H1 (cell line): ENCODE data around the gene NBAS. TPM values are rescaled to one million over a fixed set of nuclear protein-coding genes. Genes with fewer than 3 reads are reported as not detected.

ENCODE experiments used
- CTCF ChIA-PET: fragments of 300-600 bp; sonication (Branson Sonifier 250); formaldehyde crosslinking; loops from one replicate; lab custom pipeline; 2021; ENCODE audit not compliant: partially characterized antibody; lab: Charles Lee
- POLR2A ChIA-PET: fragments of 300-600 bp; sonication (Branson Sonifier 250); formaldehyde crosslinking; loops from one replicate; lab custom pipeline; 2021; ENCODE audit warnings: inconsistent platforms; ENCODE audit not compliant: partially characterized antibody; lab: Charles Lee
- DNase-seq, 2 experiments: peaks; one replicate each; pipeline versions ENCODE4 v3.0.0 to v3.0.0-alpha.2; 2010 to 2022; ENCODE audit warnings: low spot score in 2 of 2, low read depth in 1 of 2, mixed read lengths in 1 of 2
- FAIRE-seq: peaks from 2 replicates; lab custom pipeline; 2011; peaks lifted over from hg19 to GRCh38; lab: Jason Lieb, UNC
- H2AFZ ChIP-seq: 2 replicates; pipeline ENCODE4 v1.8.1; 2012; ENCODE audit warnings: low read length, inconsistent platforms
- H2AK5ac ChIP-seq: 2 replicates; pipeline ENCODE4 v1.6.1; 2013; ENCODE audit warnings: low read depth, low read length
- H2BK120ac ChIP-seq: replicated peaks from 2 replicates; pipeline ENCODE3; 2013; ENCODE audit warnings: low read depth, low read length, inconsistent platforms
- H2BK12ac ChIP-seq: 2 replicates; pipeline ENCODE4 v1.6.1; 2013; ENCODE audit warnings: low read depth, low read length
- H2BK15ac ChIP-seq: 2 replicates; pipeline ENCODE4 v1.6.1; 2013; ENCODE audit warnings: low read length
- H2BK20ac ChIP-seq: 2 replicates; pipeline ENCODE4 v1.6.1; 2013; ENCODE audit warnings: low read length
- H2BK5ac ChIP-seq: 2 replicates; pipeline ENCODE4 v1.6.1; 2013; ENCODE audit warnings: low read depth, low read length
- H3K14ac ChIP-seq: 2 replicates; pipeline ENCODE4 v1.6.1; 2013; ENCODE audit warnings: inconsistent platforms; ENCODE audit not compliant: insufficient read length
- H3K18ac ChIP-seq: 2 replicates; pipeline ENCODE4 v1.6.1; 2013; ENCODE audit warnings: low read length; ENCODE audit errors: extremely low read depth
- H3K23ac ChIP-seq: 2 replicates; pipeline ENCODE4 v1.6.1; 2013; ENCODE audit warnings: inconsistent platforms; ENCODE audit not compliant: insufficient read length
- H3K23me2 ChIP-seq: 2 replicates; pipeline ENCODE4 v1.6.1; 2013; ENCODE audit warnings: low read depth, low read length
- H3K27ac ChIP-seq: 2 replicates; pipeline ENCODE4 v1.6.1; 2011; ENCODE audit warnings: low read depth, low read length, inconsistent platforms
- H3K27me3 ChIP-seq, 4 experiments: replicated peaks in 1 of 4; 1 replicate in 1 of 4; 2 replicates in 3 of 4; pipeline versions ENCODE4 v1.6.1 to v1.8.1; 2011 to 2013; ENCODE audit warnings: low read length in 3 of 4, mild to moderate bottlenecking in 3 of 4, inconsistent platforms in 2 of 4, mixed read lengths in 2 of 4, moderate library complexity in 1 of 4; ENCODE audit not compliant: control insufficient read depth in 3 of 4, insufficient read depth in 3 of 4; ENCODE audit errors: extremely low read depth in 1 of 4
- H3K36me3 ChIP-seq, 4 experiments: 2 replicates each; pipeline versions ENCODE4 v1.6.1 to v1.8.1; 2011 to 2013; ENCODE audit warnings: mild to moderate bottlenecking in 4 of 4, low read length in 3 of 4, moderate library complexity in 2 of 4, control low read depth in 1 of 4, inconsistent platforms in 1 of 4; ENCODE audit not compliant: insufficient read depth in 4 of 4, control insufficient read depth in 2 of 4
- H3K4ac ChIP-seq: replicated peaks from 2 replicates; pipeline ENCODE3; 2013; ENCODE audit warnings: low read length, low read depth, mixed read lengths, inconsistent platforms; ENCODE audit not compliant: insufficient read length
- H3K4me1 ChIP-seq, 4 experiments: replicated peaks in 1 of 4; 1 replicate in 1 of 4; 2 replicates in 3 of 4; pipeline versions ENCODE4 v1.6.1 to v1.8.1; 2011 to 2013; ENCODE audit warnings: low read length in 3 of 4, inconsistent platforms in 2 of 4, mixed read lengths in 1 of 4; ENCODE audit not compliant: insufficient read depth in 4 of 4, control insufficient read depth in 3 of 4
- H3K4me2 ChIP-seq, 2 experiments: 2 replicates each; pipeline versions ENCODE4 v1.6.1 to v1.8.1; 2011 to 2013; ENCODE audit warnings: low read depth in 2 of 2, low read length in 2 of 2, control low read depth in 1 of 2, inconsistent platforms in 1 of 2, mild to moderate bottlenecking in 1 of 2; ENCODE audit not compliant: insufficient read depth in 1 of 2
- H3K4me3 ChIP-seq, 4 experiments: fragments of 200-600, 300-600 bp in 1 of 4; sonication (generic), shearing (Covaris generic), sonication (Bioruptor Twin) in 1 of 4; 2 replicates each; pipeline versions ENCODE4 v1.5.1 to v1.8.1; 2011 to 2016; ENCODE audit warnings: low read length in 4 of 4, low read depth in 3 of 4, control low read depth in 2 of 4, inconsistent platforms in 2 of 4, mild to moderate bottlenecking in 2 of 4, mixed read lengths in 1 of 4, moderate library complexity in 1 of 4; ENCODE audit not compliant: insufficient read depth in 2 of 4; ENCODE audit errors: extremely low read depth in 1 of 4
- H3K56ac ChIP-seq: replicated peaks from 2 replicates; pipeline ENCODE3; 2013; ENCODE audit warnings: low read depth, mild to moderate bottlenecking, mixed read lengths, low read length, inconsistent platforms; ENCODE audit not compliant: insufficient read length
- H3K79me1 ChIP-seq: 2 replicates; pipeline ENCODE4 v1.6.1; 2013; ENCODE audit warnings: low read depth, low read length, control low read depth
- H3K79me2 ChIP-seq, 2 experiments: 2 replicates each; pipeline versions ENCODE4 v1.6.1 to v1.8.1; 2012 to 2013; ENCODE audit warnings: low read length in 2 of 2, mild to moderate bottlenecking in 2 of 2, inconsistent platforms in 1 of 2; ENCODE audit not compliant: insufficient read depth in 2 of 2, control insufficient read depth in 1 of 2
- H3K9ac ChIP-seq, 4 experiments: replicated peaks in 1 of 4; 1 replicate in 1 of 4; 2 replicates in 3 of 4; pipeline versions ENCODE4 v1.6.1 to v1.8.1; 2011 to 2013; ENCODE audit warnings: low read depth in 3 of 4, low read length in 3 of 4, control low read depth in 2 of 4, mild to moderate bottlenecking in 2 of 4, moderate library complexity in 2 of 4, inconsistent platforms in 1 of 4; ENCODE audit errors: extremely low read depth in 1 of 4
- H3K9me3 ChIP-seq, 2 experiments: 2 replicates each; pipeline versions ENCODE4 v1.6.1 to v1.8.1; 2012 to 2013; ENCODE audit warnings: mild to moderate bottlenecking in 2 of 2, moderate library complexity in 2 of 2, control low read depth in 1 of 2, inconsistent platforms in 1 of 2, low read depth in 1 of 2, low read length in 1 of 2, mixed read lengths in 1 of 2; ENCODE audit not compliant: insufficient read depth in 2 of 2
- H4K20me1 ChIP-seq, 2 experiments: replicated peaks in 1 of 2; 2 replicates each; pipeline versions ENCODE3 to v1.8.1; 2011 to 2013; ENCODE audit warnings: inconsistent platforms in 2 of 2, low read length in 2 of 2, mild to moderate bottlenecking in 1 of 2; ENCODE audit not compliant: insufficient read depth in 2 of 2, control insufficient read depth in 1 of 2
- H4K5ac ChIP-seq: 2 replicates; pipeline ENCODE4 v1.6.1; 2013; ENCODE audit warnings: low read length, low read depth, mixed read lengths, inconsistent platforms; ENCODE audit not compliant: insufficient read length
- H4K8ac ChIP-seq: 2 replicates; pipeline ENCODE4 v1.8.0; 2013; ENCODE audit warnings: mild to moderate bottlenecking, moderate library complexity, low read length, inconsistent platforms; ENCODE audit not compliant: insufficient read depth; ENCODE audit errors: extremely low read depth
- H4K91ac ChIP-seq: replicated peaks from 2 replicates; pipeline ENCODE3; 2013; ENCODE audit warnings: low read length, mixed read lengths, inconsistent platforms; ENCODE audit not compliant: insufficient read length
- CREB1 ChIP-seq: IDR thresholded peaks from 2 replicates; pipeline ENCODE4 v1.6.1; 2012; ENCODE audit warnings: inconsistent platforms
- TCF12 ChIP-seq: IDR thresholded peaks from 2 replicates; pipeline ENCODE4 v1.6.1; 2011; ENCODE audit warnings: low read depth, mild to moderate bottlenecking, low read length
- WGBS, 2 experiments: shearing (Covaris generic) in 1 of 2; methylation state at CpG; one replicate each; pipeline versions ENCODE4 v1.1.6 to v1.1.7; 2013 to 2015; ENCODE audit warnings: low lambda C conversion rate in 2 of 2, mixed read lengths in 2 of 2, inconsistent platforms in 1 of 2, low coverage in 1 of 2, missing lambda C conversion rate in 1 of 2; ENCODE audit not compliant: insufficient replicate concordance in 2 of 2, insufficient coverage in 1 of 2, insufficient read length in 1 of 2; ENCODE audit errors: extremely low coverage in 1 of 2, missing lambda C conversion rate in 1 of 2; 5-methylcytosine and 5-hydroxymethylcytosine counted together
- polyA plus RNA-seq, 7 experiments: library from polyadenylated mRNA; depleted of rRNA in 3 of 7; stranded (reverse) in 5 of 7; unstranded in 2 of 7; fragments of >200 nt in 5 of 7; fragments of 200-250 nt in 2 of 7; gene quantifications; 1 replicate in 5 of 7; 2 replicates in 1 of 7; 4 replicates in 1 of 7; pipeline versions ENCODE4 v1.2.1 to v1.2.3, GENCODE V29; 2011 to 2013; ENCODE audit warnings: missing spikeins in 2 of 7, mixed read lengths in 2 of 7
- total RNA-seq: library from RNA; stranded (reverse); fragmentation: NEBNext Ultra II Directional; extraction: Animal tissue kit (Norgen Biotek cat#: 25700); gene quantifications from 2 replicates; pipeline ENCODE4 v1.2.1, GENCODE V29; 2021

The NBAS gene
- total and polyA plus RNA-seq, 2 of the 8 experiments (the other 6 are each of a cell fraction or from before 2014, with no cell fraction given): 19.6 to 34.8 TPM

DNA sequence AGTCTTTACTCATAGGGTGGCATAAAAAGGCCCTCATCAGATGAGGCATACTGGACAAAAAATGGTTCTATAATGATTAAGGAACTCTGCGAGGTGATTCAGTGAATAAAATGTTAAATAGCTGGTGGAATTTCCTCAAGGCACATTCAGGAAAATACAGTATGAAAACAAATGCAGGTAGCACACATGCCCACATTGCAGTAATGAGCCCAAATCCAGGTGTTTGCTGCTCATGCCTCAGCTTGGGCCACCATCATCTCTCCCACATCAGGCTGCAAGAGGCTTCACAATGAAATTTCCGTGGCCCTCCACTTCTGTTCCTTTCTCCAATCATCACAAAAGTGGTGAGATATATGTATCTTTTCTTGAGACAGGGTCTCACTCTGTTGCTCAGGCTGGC, 298.3 kb downstream of the NBAS start:
- Histone ChIP-seq H2AFZ (no peak overlapping the region), H4K8ac (no peak overlapping the region), H4K5ac (no peak overlapping the region), H3K79me1 (no peaks in the 10 kb centered on the region), H3K23me2 (no peaks in the 10 kb centered on the region), H3K36me3 (no peaks in the 10 kb centered on the region), H3K9ac (no peak overlapping the region), H3K56ac (no peak overlapping the region), H2AK5ac (no peak overlapping the region; the same call in 1 of the 2 replicates), H2BK5ac (no peak overlapping the region), H2BK15ac (no peak overlapping the region), H4K91ac (no peak overlapping the region), H3K9me3 (0 out of 4 replicates have a peak, but pooled peaks cover 4 to 6% of the 10 kb centered on the region in 2 experiments), H3K27me3 (no peaks in the 10 kb centered on the region), H3K23ac (no peak overlapping the region), H3K27ac (no peak overlapping the region), H3K4me1 (peaks cover 5 to 13% (median 8%) of the 10 kb centered on the region in 4 experiments; a peak in 6 of 7 replicates), H3K4me3 (no peak overlapping the region), H3K79me2 (no peaks in the 10 kb centered on the region), H2BK20ac (no peak overlapping the region), H4K20me1 (peaks cover 0 to 2% of the 10 kb centered on the region in 2 experiments), H3K4me2 (no peak overlapping the region), H2BK12ac (no peak overlapping the region), H3K18ac (no peak overlapping the region), H2BK120ac (no peak overlapping the region), H3K4ac (no peak overlapping the region), H3K14ac (no peak overlapping the region)
- DNase-seq (no peak), FAIRE-seq (no peak)
- TF ChIP-seq TCF12 (no peak), CREB1 (no peak)
- 77% methylated on average over 2 of the region's 2 CpGs; no CpG with 5 or more reads in 1 of the 2 experiments for WGBS, 2 experiments
- CTCF ChIA-PET: no interaction called here
- POLR2A ChIA-PET: no interaction called here
